Fibroblast of the aortic adventitia (primary cell): ENCODE measurements around the gene NAV1. TPM values are rescaled to one million over a fixed set of nuclear protein-coding genes. Genes with fewer than 3 reads are reported as not detected.

ENCODE experiments used
- DNase-seq: peaks from one replicate; pipeline ENCODE4 v3.0.0-alpha.2; 2010; ENCODE audit warnings: low read depth
- H3K4me3 ChIP-seq: 2 replicates; pipeline ENCODE4 v1.5.1; 2011; ENCODE audit warnings: low read depth, mild to moderate bottlenecking, control low read depth, low read length, moderate library complexity
- CTCF ChIP-seq: IDR thresholded peaks from 2 replicates; pipeline ENCODE4 v1.5.1; 2011; ENCODE audit warnings: mild to moderate bottlenecking, low read length, control low read depth, inconsistent platforms; ENCODE audit not compliant: insufficient read depth
- total RNA-seq: library from RNA; depleted of rRNA; stranded (reverse); fragments of >200 nt; gene quantifications from 2 replicates; pipeline ENCODE4 v1.2.3, GENCODE V29; 2012; ENCODE audit warnings: low replicate concordance

NAV1 gene
- total RNA-seq, 1 donor = 136 TPM

- H3K4me3 ChIP-seq = no peak overlapping the region
- TF ChIP-seq CTCF = no peak
- no peak for DNase-seq
Observed at GRCh38 chr1:201587729-201588128, 48.8 kb downstream of the NAV1 start.

Other genes starting within 250 kb of the NAV1 start
- gene TNNT2, start 161.4 kb upstream of the NAV1 start, total RNA-seq = 0.09 TPM in 1 of 2 replicates, not detected in the other
- not detected in 2 replicates for gene LAD1, start 139.8 kb upstream of the NAV1 start, total RNA-seq
- 0.27 TPM in 1 of 2 replicates, not detected in the other for gene TNNI1, start 117.4 kb upstream of the NAV1 start, total RNA-seq
- gene PHLDA3, start 69.9 kb upstream of the NAV1 start, total RNA-seq = 68.6 and 164 TPM in 2 replicates
- 86.9 and 120 TPM in 2 replicates for gene CSRP1, start 32.0 kb upstream of the NAV1 start, total RNA-seq